Measurements from ENCODE around the gene PRR14L.
"Not testable (repeated sequence)": the region's sequence is repeated elsewhere in the genome, so short reads cannot be mapped to it uniquely, and the experiment has no call there.

The PRR14L gene

DNA sequence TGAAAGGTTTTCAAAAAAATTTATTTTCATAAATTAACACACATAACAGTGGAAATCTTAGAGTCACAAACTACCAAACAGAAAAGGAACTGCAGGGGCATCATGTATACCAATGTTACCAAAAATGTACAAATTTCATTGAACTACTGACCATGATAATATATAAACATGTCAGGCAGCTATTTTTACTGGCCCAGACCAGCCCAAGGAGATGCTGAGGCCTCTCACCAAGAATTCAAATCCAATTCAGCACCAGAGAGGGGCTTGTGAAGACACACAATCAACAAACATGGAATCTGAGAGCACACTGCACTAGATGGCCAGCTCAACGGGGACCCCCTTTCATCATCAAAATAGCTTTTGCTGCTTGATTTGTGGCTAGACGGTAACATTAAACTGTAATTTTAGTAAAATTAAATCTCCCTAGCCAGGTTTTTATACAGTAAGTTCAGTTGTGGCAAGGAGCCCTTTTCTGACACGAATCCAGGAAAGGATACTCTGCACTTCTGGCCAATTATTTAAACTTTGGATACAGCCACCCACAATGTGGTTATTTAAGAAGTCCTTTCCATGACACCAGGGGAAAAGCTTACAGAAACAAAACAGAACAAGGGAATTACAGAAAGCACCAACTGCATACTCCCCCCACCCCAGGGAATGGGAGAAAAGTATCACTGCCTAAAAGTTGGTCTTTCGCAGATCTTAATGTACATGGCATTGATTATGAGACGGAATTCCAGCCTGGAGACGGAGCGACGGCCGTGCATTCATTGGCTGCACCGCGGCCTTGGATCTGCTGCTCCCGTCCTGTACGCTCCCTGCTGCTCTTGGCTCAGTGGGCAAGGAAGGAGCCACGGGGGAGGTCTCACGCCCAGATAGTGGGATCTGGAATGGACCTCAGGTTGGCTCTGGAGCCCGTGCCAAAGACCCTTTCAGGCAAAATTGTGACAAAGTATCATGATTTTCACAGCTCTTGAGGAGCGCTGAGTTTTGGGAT lies 68.3 kb downstream of the PRR14L start:
- DNase-seq: no peak

DNA sequence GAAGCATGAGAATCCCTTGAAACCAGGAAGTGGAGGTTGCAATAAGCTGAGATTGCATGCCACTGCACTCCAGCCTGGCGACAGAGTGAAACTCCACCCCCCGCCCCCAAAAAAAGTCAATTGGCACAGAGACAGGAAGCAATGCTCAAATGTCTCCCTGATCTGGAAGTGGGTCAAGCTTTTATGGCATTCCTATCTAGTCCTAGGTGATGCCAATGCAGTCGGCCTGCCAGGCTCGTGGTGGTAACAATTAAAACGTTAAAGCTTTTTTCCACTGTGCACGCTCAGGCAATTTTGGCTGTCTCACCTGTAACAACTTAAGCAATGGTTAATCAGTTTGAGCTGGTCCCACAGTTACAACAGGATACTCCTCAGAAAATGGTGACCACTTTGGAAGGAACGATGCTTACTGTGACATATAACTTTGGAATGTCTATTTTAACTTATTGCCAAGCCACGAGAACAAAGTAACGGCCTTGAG lies 69.0 kb downstream of the PRR14L start:
- DNase-seq: no peak

DNA sequence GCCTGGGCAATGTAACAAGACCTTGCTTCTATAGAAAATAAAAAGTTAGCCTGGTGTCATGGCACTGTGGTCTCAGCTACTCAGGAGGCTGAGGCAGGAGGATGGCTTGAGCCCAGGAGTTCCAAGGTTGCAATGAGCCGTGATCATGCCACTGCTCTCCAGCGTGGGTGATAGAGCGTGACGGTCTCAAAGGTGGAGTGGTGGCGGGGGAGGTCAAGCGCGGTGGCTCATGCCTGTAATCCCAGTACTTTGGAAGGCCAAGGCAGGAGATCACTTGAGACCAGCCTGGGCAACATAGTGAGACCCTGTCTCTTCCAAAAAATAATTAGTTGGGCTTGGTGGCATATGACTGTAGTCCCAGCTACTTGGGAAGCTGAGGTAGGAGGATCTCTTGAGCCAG lies 71.2 kb downstream of the PRR14L start:
- no peak for DNase-seq

DNA sequence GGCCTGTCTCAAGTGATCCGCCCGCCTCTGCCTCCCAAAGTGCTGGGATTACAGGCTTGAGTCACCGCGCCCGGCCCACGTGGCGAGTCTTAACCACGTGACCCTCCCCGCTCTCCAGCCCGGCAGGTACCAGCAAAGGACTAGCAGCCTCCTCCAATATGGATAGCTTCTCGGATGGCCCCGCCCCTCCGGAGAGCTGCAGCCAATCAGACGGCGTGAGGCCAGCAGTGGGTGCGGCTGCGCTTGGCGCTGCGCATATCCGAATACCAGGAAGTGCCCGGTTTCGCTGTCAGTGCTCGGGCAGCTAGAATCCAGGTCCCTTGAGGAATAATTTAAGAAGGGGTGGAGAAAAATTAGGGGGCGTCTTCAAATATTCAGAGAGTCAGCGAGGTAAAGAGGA lies 73.2 kb downstream of the PRR14L start:
- peak; percentile 96 for DNase-seq

DNA sequence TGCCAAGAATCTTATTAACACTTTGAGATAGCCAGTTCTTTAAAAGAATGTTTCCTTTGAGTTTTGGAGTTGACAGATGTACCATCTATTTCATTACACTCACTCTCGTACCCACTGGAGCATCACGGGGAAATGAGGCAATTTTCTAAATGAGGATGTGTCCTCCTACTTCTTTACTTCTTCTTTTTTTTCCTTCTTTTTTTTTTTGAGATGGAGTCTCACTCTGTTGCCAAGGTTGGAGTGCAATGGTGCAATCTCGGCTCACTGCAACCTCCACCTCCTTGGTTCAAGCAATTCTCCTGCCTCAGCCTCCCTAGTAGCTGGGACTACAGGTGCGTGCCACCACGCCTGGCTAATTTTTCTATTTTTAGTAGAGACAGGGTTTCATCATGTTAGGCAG lies 75.7 kb downstream of the PRR14L start:
- not testable (repeated sequence) for DNase-seq

DNA sequence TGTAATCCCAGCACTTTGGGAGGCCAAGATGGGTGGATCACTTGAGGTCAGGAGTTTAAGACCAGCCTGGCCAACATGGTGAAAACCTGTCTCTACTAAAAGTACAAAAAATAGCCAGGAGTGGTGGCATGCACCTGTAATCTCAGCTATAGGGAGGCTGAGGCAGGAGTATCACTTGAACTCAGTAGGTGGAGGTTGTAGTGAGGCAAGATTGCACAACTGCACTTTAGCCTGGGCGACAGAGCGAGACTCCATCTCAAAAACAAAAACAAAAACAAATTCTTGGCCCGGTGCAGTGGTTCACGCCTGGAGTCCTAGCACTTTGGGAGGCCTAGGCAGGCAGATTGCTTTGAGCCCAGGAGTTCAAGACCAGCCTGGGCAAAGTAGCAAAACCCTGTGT lies 81.1 kb downstream of the PRR14L start:
- not testable (repeated sequence) for DNase-seq

DNA sequence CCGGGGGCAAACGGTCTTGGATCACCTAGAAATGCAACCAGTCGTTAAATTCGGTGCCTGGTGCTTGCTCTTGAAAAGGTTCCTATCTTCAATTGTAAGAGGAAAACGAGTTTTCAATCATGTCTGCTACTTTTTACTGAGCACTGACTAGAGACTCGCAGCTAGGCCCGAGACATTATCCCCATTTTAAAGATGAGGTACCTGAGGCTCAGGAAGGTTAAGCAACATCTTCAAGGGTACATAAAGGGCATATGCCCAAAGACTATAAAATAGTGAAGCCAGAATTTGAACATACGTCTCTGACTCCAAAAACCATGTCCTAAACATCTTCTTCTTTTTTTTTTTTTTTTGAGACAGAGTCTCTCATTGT lies 87.3 kb downstream of the PRR14L start:
- DNase-seq: no peak

DNA sequence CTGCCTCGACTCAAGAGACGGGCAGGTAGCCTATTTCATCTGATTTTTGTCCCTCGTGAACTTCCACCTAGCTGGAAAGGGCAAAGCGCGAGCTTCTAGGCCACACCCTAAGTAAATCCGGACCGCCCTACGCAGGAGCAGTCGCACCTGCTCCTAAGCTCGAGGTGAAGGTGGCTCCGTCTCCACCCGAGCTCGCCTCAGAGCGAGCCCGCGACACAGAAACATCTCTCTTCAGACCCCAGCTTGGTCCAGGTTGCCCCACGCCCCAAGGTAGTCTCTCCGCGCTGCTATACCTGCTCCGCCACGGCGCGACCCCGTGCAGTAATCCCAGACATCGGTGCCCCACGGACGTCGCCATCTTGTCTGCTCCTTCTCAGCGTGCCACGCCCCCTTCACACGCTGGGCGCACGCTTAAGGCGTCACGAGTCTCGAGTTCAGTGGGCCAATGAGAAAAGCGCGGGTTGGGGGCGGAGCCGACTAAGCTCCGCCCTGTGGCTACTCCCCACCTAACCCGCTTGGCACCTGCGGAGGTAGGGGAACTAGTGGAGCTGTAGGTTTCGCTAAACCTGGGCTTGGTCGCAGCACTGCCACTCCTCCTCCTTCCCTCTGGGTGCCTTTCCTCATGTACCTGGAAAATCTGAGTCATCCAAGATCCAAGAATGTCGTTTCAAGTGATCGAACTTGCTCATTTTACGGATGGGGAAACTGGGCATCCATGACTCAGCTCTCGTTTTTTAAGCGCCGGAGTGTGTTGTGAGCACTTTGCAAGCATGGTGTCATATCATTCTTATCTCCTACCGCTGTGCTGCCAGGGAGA lies 87.9 kb downstream of the PRR14L start, which contains the start of gene PISD:
Gene PISD, minus strand, starts transcription at position 365 of the 817 bp plus-strand sequence. Its CDS starts 7 bp downstream, at position 358.
- peak; percentile 97 for DNase-seq

DNA sequence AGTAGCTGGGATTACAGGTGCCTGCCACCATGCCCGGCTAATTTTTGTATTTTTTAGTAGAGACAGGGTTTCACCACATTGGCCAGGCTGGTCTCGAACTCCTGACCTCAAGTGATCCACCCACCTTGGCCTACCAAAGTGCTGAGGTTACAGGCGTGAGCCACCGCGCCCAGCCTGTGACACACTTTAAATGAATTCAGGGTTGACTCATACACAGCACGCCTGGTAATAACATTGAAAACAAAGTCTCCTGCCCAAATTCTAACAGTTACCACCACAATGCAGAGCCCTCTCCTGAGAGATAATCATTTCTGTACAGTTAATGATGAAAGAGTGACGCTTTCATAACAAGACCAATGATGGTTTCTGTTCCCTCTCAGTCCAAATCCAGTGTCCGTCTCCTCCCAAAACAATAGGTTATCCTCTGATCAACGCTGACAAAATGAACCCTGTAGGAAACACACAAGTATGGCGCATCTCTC lies 89.0 kb downstream of the PRR14L start:
- DNase-seq: peak; percentile 38

DNA sequence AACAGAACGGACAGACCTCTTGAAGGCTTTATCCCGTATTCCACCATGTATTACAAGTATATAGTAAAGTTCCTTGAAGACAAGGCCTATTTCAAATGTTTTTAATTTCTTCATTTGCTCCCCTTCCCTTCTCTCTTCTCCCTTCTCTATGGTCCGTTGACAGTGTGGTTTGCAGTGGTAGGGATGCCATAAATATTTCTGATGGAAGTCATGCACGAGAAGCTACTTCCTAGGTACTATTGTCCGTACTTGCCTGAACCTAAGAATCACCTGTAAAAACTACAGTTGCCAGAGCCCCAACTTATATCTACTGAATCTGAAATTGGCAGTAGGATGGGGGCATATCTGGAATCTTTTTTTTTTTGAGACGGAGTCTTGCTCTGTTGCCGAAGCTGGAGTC lies 90.7 kb downstream of the PRR14L start:
- DNase-seq: no peak

DNA sequence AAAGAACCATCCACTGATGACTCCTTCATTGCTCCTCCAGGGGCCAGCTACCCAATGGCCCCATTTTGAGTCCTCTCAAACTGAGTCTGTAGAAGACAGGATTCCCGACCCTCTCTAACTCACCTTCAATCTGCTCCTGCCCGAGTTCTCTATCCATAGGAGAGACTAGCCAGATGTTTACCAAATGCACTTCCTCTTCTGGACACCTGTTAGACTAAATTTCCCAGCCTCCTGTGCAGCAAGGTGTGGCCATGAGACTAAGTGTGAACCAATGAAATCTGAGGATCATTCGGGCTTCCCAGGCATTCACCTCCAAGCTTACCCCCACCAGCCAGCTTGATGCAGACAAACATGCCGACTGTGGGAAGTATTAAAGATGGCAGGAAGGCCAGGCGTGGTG lies 95.5 kb downstream of the PRR14L start:
- DNase-seq: no peak

DNA sequence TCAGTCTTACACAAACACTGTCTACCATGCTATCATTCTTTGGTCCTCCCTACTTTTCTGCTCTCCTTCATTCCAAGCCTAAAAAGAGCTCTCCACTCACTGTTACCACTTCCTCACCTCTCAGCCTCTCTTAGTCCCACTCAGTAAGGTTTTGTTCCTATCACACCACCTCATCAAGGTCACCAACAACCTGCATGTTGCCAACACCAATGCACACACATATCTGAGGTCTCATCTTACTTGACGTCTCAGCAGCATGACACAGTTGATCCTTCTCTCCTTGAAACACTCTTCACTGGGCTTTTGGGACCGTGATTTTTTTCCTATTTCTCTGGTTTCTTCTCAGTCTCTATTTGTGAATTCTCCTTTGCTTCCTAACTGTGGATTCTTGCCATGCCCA lies 96.0 kb downstream of the PRR14L start:
- DNase-seq: no peak

DNA sequence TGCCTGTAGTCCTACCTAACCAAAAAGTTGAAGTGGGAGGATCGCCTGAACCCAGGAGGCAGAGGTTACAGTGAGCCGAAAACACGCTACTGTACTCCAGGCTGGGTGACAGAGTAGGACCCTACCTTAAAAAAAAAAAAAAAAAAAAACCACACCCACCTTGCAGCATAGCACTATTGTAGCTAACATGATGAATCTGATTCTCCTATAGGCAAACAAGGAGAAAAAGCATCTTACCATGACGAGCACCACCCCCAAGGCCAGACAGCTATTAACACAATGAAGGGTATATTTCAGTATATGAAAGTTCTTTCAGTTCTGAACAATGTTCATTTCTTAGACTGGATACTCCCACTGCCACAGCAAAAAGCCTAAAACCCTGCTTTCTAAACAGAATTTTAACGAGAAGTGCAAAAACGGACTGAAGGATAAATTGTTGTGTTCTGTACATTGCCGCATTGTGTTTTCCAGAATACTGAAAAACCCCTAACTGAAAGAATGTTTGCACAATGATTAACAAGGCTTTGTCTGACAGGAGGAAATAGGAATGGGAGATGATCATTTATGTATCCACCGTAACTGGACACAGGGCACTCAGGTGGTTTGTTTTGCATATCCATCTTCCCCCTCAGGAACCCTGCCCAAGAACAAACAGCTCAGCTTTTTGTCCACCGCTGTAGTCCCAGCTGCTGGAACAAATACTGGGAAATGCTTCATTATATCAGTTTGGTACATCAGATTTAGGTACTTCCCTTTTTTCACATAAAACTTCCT lies 96.8 kb downstream of the PRR14L start:
- no peak for DNase-seq

DNA sequence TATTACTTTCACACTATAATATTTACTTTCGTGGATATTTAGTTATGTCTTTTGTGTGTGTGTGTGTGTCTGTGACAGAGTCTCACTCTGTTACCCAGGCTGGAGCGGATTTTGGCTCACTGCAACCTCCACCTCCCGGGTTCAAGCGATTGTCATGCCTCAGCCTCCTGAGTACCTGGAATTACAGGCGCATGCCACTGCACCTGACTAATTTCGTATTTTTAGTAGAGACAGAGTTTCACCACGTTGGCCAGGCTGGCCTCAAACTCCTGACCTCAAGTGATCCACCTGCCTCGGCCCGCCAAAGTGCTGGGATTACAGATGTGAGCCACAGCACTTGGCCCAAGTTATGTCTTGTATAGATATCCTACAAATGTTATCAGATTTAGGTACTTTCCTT lies 97.8 kb downstream of the PRR14L start:
- DNase-seq: no peak

DNA sequence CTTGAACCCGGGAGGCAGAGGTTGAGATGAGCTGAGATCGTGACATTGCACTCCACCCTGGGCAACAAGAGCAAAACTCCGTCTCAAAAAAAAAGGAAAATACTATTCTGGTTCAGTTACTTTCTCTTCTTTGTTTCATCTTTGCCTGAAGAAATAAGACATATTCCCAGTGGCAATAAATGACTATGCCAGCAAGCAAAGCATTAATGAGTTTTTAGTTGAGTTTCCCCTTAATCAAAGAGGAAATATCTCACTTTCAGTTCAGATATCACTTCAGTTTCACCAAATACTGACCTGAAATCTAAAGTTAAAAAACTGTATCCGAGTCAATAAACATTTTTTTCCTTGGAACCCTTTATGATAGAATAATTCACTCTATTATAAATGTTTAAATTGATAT lies 98.3 kb downstream of the PRR14L start:
- no peak for DNase-seq

DNA sequence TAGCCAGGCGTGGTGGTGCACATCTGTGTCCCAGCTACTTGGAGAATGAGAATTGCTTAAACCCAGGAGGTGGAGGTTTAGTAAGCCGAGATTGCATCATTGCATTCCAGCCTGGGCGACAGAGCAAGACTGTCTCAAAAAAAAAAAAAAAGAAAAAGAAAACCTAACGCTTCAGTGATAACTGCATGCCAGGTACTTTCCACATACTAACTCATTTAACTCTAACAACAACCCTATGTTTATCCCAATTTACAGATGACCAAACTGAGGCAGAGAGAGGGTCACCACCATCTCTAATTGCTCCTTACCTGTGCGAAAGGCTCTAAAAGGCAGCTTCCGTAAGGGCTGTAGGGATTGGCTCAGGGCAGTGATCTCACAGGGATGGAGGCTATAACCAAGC lies 99.5 kb downstream of the PRR14L start:
- DNase-seq: no peak

DNA sequence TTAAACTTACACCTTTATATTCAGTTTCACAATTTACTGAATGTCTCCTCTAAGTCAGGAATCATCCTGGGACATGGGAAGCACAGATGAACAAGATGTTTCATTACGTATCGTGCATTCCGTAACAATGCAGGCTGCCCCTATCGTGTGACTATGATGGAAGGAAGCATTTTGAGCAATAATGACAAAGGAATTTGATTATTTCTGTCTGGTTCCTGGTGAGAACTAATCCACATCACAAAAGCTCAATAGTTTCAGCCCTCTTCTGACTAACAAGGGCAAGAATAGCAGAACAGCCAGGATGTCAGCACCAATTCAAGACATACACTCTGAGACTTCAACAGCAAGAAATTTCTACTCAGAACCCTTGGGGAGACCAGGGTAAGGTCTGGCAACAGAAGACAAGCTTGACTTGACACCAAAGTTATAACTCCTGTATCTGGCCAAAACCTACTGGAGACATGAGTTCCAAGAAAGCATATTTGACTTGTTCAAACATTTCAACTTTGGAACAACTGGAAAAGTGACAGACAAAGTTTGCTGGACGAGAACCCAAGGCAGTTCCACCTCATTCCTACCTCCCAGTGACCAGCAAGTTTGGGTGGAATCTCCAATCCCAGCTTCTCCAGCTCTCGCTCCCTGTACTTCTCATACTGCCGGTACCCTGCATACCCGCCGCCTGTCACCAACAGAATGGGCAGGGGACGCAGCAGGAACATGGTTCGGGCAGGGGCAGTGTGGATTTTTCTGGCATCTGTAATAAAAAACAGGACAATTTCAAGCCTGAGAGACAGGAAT lies 102.2 kb downstream of the PRR14L start:
- no peak for DNase-seq

DNA sequence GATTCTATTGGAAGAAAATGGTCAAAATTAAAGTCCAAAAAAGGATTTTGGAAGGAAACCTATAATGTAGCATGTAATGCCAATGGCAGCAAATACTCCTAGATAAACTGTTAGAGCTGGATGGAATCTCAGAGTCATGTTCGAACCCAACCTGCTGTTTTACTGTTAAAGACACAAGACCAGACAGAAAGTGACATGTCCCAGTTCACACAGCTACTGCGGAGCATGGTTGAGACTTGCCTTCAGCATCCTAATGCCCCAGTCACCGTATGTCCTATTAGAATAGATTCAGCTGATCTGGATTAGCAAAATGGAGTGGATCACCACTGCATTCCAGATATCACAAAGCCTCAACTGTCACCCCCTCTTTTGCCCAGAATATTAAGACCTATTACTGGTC lies 102.9 kb downstream of the PRR14L start:
- no peak for DNase-seq

DNA sequence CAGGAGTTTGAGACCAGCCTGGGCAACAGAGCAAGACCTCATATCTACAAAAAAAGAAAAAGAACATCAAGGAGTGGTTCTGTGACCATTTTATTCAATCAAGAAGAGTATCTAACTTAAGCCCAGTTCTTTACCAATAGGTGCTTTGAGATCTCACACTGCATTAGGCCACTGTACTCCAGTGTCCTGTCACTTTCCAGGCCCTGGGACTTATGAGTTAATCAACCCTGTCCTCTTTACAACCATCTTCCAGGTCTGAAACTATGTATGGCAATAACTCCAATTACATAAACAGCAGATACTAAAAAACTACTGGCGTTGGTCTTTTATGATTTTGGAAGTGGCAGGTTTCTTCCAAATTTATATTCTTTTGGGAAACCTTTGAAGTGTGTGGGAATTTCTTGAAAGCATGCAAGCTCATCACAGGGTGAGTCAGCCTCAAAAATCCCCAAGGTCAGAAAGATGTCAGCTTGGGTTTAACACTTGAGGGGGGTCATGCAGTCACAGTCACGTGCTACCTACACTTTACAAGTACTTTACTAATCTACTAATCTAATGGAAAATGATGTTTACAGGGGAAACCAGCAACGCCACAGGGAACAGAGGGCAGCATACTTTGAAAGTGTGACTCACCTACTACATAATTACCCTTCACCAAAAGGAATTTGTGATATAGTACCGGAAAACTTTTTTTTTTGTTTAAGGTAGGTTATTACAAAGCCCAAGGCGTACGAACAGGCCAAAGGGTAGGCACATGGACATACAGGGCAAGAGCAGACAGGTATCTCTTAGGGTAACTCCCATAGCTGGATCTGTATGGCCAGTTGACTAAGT lies 103.5 kb downstream of the PRR14L start:
- no peak for DNase-seq

DNA sequence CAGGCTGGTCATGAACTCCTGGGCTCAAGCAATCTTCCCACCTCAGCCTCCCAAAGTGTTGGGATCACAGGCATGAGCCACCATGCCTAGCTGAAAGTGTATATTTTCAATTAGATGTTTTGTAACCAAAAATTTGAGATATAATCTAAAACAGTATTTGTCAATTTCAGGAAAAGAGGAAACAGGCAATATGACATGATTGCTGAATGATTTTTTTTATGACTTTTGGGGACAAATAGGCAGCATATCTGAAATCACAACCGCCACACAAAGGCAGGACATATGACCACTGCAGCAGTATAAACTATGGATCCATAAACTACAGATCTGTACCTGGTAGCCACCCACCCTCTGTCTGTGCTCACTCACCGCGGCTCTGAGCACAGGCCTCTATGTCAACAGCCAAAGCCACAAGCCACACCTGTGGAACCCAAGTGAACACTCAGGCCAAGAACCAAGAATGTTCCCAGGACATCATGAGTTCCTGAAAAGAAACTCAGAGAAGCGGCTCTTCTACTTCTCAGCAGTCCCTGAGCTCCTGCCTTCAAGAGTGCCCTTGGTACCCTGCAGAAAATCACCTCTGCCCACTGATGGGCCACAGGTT lies 110.4 kb downstream of the PRR14L start:
- DNase-seq: no peak

All from CD4-positive, alpha-beta T cell treated with Interleukin-17A for 1 hour (primary cell).